CD14-positive monocyte (primary cell): Measurements from ENCODE around the gene CARD11. TPM values are rescaled to one million over a fixed set of nuclear protein-coding genes. Genes with fewer than 3 reads are reported as not detected.

Source experiments
- DNase-seq, 3 donors: peaks; one replicate each; pipeline ENCODE4 v3.0.0-alpha.2; 2011 to 2022
- H2AFZ ChIP-seq: 2 replicates; pipeline ENCODE4 v1.6.0; 2012; ENCODE audit warnings: mild to moderate bottlenecking, low read depth, low read length, inconsistent platforms; ENCODE audit not compliant: insufficient read depth, poor library complexity, severe bottlenecking
- H3K27ac ChIP-seq, 2 donors: 1 replicate in 1 of 2; 2 replicates in 1 of 2; pipeline ENCODE4 v1.5.1; 2012 to 2013; ENCODE audit warnings: low read length in 2 of 2, control low read depth in 1 of 2, inconsistent platforms in 1 of 2, low read depth in 1 of 2, mild to moderate bottlenecking in 1 of 2
- H3K27me3 ChIP-seq, 2 donors: one replicate each; pipeline versions ENCODE4 v1.6.0 to v1.6.1; 2011 to 2013; ENCODE audit warnings: low read length in 2 of 2; ENCODE audit not compliant: control insufficient read depth in 2 of 2, insufficient read depth in 2 of 2
- H3K36me3 ChIP-seq, 2 donors: replicated peaks in 1 of 2; 1 replicate in 1 of 2; 2 replicates in 1 of 2; pipeline versions ENCODE4 v1.5.1 to v1.6.1; 2012 to 2013; ENCODE audit warnings: low read length in 2 of 2, control low read depth in 1 of 2, inconsistent platforms in 1 of 2, mild to moderate bottlenecking in 1 of 2; ENCODE audit not compliant: insufficient read depth in 2 of 2, control insufficient read depth in 1 of 2
- H3K4me1 ChIP-seq, 2 donors: 1 replicate in 1 of 2; 2 replicates in 1 of 2; pipeline versions ENCODE4 v1.5.1 to v1.6.1; 2012 to 2013; ENCODE audit warnings: low read length in 2 of 2, control low read depth in 1 of 2, inconsistent platforms in 1 of 2, mild to moderate bottlenecking in 1 of 2, moderate library complexity in 1 of 2; ENCODE audit not compliant: insufficient read depth in 2 of 2, control insufficient read depth in 1 of 2
- H3K4me2 ChIP-seq: replicated peaks from 2 replicates; pipeline ENCODE3; 2012; ENCODE audit warnings: low read length, moderate library complexity, mild to moderate bottlenecking; ENCODE audit not compliant: poor library complexity, severe bottlenecking; ENCODE audit errors: extremely low read depth
- H3K4me3 ChIP-seq, 3 experiments: fragments of 200-600 bp in 1 of 3; sonication (generic) in 1 of 3; replicated peaks in 1 of 3; 1 replicate in 2 of 3; 2 replicates in 1 of 3; pipeline ENCODE4 v1.5.1; 2011 to 2013; ENCODE audit warnings: low read length in 3 of 3, mild to moderate bottlenecking in 3 of 3, control low read depth in 2 of 3, low read depth in 2 of 3, inconsistent platforms in 1 of 3, moderate library complexity in 1 of 3
- H3K79me2 ChIP-seq: 2 replicates; pipeline ENCODE4 v1.6.0; 2012; ENCODE audit warnings: mild to moderate bottlenecking, control low read depth, inconsistent platforms, low read length, moderate library complexity; ENCODE audit not compliant: insufficient read depth
- H3K9ac ChIP-seq: 2 replicates; pipeline ENCODE4 v1.6.0; 2017; ENCODE audit warnings: low read length, mild to moderate bottlenecking; ENCODE audit not compliant: insufficient read depth, poor library complexity, severe bottlenecking
- H3K9me3 ChIP-seq, 2 donors: replicated peaks in 1 of 2; 1 replicate in 1 of 2; 2 replicates in 1 of 2; pipeline versions ENCODE4 v1.5.1 to v1.6.1; 2012 to 2013; ENCODE audit warnings: low read length in 2 of 2, control low read depth in 1 of 2; ENCODE audit not compliant: control insufficient read depth in 1 of 2, insufficient read depth in 1 of 2
- H4K20me1 ChIP-seq: 2 replicates; pipeline ENCODE4 v1.6.0; 2012; ENCODE audit warnings: mild to moderate bottlenecking, low read length, control low read depth, moderate library complexity; ENCODE audit not compliant: insufficient read depth
- H3K27ac Mint-ChIP-seq, 7 donors: one replicate each; pipeline ENCODE4 v1.8.0; 2020; ENCODE audit warnings: mild to moderate bottlenecking in 7 of 7, mixed read lengths in 7 of 7, moderate library complexity in 6 of 7, inconsistent platforms in 2 of 7
- H3K27me3 Mint-ChIP-seq, 3 donors: one replicate each; pipeline ENCODE4 v1.8.0; 2021 to 2022; ENCODE audit warnings: low read depth in 3 of 3, mild to moderate bottlenecking in 3 of 3, mixed read lengths in 3 of 3, moderate library complexity in 3 of 3, inconsistent platforms in 1 of 3
- H3K36me3 Mint-ChIP-seq, 2 donors: one replicate each; pipeline ENCODE4 v1.8.0; 2020; ENCODE audit warnings: mixed read lengths in 2 of 2, inconsistent platforms in 1 of 2, mild to moderate bottlenecking in 1 of 2
- H3K4me1 Mint-ChIP-seq: one replicate; pipeline ENCODE4 v1.8.0; 2020; ENCODE audit warnings: mild to moderate bottlenecking, mixed read lengths
- H3K4me3 Mint-ChIP-seq, 2 donors: one replicate each; pipeline ENCODE4 v1.8.0; 2020; ENCODE audit warnings: mild to moderate bottlenecking in 2 of 2, mixed read lengths in 2 of 2, moderate library complexity in 1 of 2
- H3K9me3 Mint-ChIP-seq, 7 donors: one replicate each; pipeline ENCODE4 v1.8.0; 2020 to 2022; ENCODE audit warnings: mixed read lengths in 7 of 7, mild to moderate bottlenecking in 6 of 7, moderate library complexity in 6 of 7, inconsistent platforms in 2 of 7
- WGBS: methylation state at CpG from one replicate; pipeline ENCODE4 v1.1.5; 2013; ENCODE audit warnings: missing lambda C conversion rate; ENCODE audit not compliant: insufficient coverage; 5-methylcytosine and 5-hydroxymethylcytosine counted together
- intact Hi-C, 2 donors: fragments of 100-400 bp; cut with micrococcal nuclease; formaldehyde crosslinking; loops; one replicate each; pipeline versions ENCODE4 v1.15.0 to v1.15.1; 2023
- polyA plus RNA-seq, 3 donors: library from polyadenylated mRNA; depleted of rRNA in 1 of 3; unstranded in 2 of 3; stranded (reverse) in 1 of 3; fragments of 300-500 nt in 2 of 3; fragments of >200 nt in 1 of 3; fragmentation: Illumina TruSeq in 2 of 3; gene quantifications; 1 replicate in 2 of 3; 2 replicates in 1 of 3; pipeline ENCODE4 v1.2.3, GENCODE V29; 2012 to 2021
- TF ChIP-seq, protein P1 (sequence below): fragments of 200-600 bp; IDR thresholded peaks from one replicate; pipeline ENCODE4 v1.8.0; 2022; ENCODE audit warnings: antibody characterized with exemption, mild to moderate bottlenecking

Gene CARD11
- polyA plus RNA-seq, 3 donors = 0.04 to 0.17 TPM; not detected in 1

DNA sequence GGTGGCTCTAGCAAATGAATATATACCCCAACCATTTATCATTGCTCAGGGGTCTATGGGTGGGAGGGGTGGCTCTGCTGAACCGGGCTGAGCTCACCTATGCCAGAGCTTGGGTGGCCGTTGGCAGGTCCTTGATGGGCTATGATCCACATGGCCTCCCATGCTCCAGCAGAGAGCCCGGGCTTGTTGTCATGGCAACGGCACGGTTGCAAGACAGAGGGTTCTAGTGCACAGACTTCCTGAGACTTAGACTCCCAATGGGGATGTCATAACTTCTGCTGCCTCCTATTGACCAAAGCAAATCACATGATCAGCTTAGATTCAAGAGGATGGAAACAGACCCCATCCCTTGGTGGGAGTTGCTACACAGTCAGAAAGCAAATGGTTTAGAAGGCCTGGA is 36.4 kb upstream of the CARD11 start:
- no peaks in the 10 kb centered on the region for H3K4me1 Mint-ChIP-seq
- WGBS = 58% methylated on average over 5 of the region's 5 CpGs
- H3K4me3 Mint-ChIP-seq = no peak overlapping the region
- peaks cover 0 to 7% of the 10 kb centered on the region in 2 donors for H3K9me3 ChIP-seq
- H3K4me3 ChIP-seq = no peak overlapping the region
- no peaks in the 10 kb centered on the region for H3K36me3 ChIP-seq
- H3K4me1 ChIP-seq = no peaks in the 10 kb centered on the region
- H3K27me3 Mint-ChIP-seq = peaks cover 2 to 5% (median 2%) of the 10 kb centered on the region in 3 donors
- H3K27ac ChIP-seq = no peak overlapping the region
- peaks cover 2 to 10% (median 7%) of the 10 kb centered on the region in 7 donors for H3K9me3 Mint-ChIP-seq
- no peak overlapping the region for H3K9ac ChIP-seq
- TF ChIP-seq, protein P1, sequence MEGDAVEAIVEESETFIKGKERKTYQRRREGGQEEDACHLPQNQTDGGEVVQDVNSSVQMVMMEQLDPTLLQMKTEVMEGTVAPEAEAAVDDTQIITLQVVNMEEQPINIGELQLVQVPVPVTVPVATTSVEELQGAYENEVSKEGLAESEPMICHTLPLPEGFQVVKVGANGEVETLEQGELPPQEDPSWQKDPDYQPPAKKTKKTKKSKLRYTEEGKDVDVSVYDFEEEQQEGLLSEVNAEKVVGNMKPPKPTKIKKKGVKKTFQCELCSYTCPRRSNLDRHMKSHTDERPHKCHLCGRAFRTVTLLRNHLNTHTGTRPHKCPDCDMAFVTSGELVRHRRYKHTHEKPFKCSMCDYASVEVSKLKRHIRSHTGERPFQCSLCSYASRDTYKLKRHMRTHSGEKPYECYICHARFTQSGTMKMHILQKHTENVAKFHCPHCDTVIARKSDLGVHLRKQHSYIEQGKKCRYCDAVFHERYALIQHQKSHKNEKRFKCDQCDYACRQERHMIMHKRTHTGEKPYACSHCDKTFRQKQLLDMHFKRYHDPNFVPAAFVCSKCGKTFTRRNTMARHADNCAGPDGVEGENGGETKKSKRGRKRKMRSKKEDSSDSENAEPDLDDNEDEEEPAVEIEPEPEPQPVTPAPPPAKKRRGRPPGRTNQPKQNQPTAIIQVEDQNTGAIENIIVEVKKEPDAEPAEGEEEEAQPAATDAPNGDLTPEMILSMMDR = no peak
- H3K36me3 Mint-ChIP-seq = no peaks in the 10 kb centered on the region
- no peak overlapping the region for H3K27ac Mint-ChIP-seq
- H4K20me1 ChIP-seq = no peaks in the 10 kb centered on the region
- no peak overlapping the region for H2AFZ ChIP-seq
- no peaks in the 10 kb centered on the region for H3K79me2 ChIP-seq
- DNase-seq = no peak
- no peaks in the 10 kb centered on the region for H3K27me3 ChIP-seq
- no peak overlapping the region for H3K4me2 ChIP-seq
- intact Hi-C loops = no loop called here

DNA sequence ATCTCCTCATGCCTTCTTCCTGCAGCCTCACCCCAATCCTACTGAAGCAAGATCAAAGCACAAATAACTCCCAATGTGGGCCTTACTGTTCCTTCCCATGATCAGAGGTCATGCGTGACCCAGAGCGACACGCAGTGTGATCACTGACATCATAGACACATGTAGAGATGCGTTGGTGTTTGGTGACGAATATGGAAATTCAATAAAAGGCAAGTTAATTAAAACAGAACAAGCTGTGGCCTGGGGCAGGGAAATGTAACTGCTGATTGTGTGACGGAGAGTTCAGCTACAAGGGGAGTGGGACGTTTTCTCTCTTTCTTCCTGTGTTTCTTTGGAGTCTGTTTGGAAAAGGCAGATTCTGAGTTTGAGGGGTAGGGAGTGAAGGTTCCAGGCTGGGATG is 34.8 kb upstream of the CARD11 start:
- no peaks in the 10 kb centered on the region for H3K4me1 ChIP-seq
- WGBS = 95% methylated on average over 7 of the region's 7 CpGs
- Mint-ChIP-seq H3K4me1 (no peaks in the 10 kb centered on the region), H3K27me3 (peaks cover 2 to 5% (median 2%) of the 10 kb centered on the region in 3 donors), H3K27ac (no peak overlapping the region), H3K9me3 (peaks cover 2 to 10% (median 7%) of the 10 kb centered on the region in 7 donors), H3K36me3 (no peaks in the 10 kb centered on the region), H3K4me3 (no peak overlapping the region)
- H3K4me2 ChIP-seq = no peak overlapping the region
- H3K79me2 ChIP-seq = no peaks in the 10 kb centered on the region
- no peaks in the 10 kb centered on the region for H3K36me3 ChIP-seq
- intact Hi-C loops = no loop called here
- DNase-seq = no peak
- no peak overlapping the region for H3K4me3 ChIP-seq
- no peaks in the 10 kb centered on the region for H3K27me3 ChIP-seq
- H3K9ac ChIP-seq = no peak overlapping the region
- peaks cover 0 to 7% of the 10 kb centered on the region in 2 donors for H3K9me3 ChIP-seq
- H4K20me1 ChIP-seq = no peaks in the 10 kb centered on the region
- TF ChIP-seq, protein P1 = no peak
- no peak overlapping the region for H2AFZ ChIP-seq
- no peak overlapping the region for H3K27ac ChIP-seq
